ENCODE data around the gene NTN3. TPM values are rescaled to one million over a fixed set of nuclear protein-coding genes. Genes with fewer than 3 reads are reported as not detected.
A peak's percentile ranks its signal among the peaks of the same experiment; 100 is the strongest.

The NTN3 gene
- total and polyA plus RNA-seq, 2 experiments from 2014 or later: 1.6 to 20.5 TPM

DNA sequence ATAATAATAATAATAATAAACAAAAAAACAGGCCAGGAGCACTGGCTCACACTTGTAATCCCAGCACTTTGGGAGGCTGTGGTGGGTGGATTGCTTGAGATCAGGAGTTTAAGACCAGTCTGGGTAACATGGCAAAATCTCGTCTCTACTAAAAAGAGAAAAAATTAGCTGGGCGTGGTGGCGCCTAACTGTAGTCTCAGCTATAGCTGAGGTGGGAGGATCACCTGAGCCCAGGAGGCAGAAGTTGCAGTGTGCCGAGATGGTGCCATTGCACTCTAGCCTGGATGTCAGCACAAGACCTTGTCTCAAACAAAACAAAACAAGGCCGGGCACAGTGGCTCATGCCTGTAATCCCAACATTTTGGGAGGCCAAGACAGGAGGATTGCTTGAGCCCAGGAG lies 23.9 kb downstream of the NTN3 start:
- H3K27ac ChIP-seq: no peak overlapping the region
- TF ChIP-seq, protein P1, sequence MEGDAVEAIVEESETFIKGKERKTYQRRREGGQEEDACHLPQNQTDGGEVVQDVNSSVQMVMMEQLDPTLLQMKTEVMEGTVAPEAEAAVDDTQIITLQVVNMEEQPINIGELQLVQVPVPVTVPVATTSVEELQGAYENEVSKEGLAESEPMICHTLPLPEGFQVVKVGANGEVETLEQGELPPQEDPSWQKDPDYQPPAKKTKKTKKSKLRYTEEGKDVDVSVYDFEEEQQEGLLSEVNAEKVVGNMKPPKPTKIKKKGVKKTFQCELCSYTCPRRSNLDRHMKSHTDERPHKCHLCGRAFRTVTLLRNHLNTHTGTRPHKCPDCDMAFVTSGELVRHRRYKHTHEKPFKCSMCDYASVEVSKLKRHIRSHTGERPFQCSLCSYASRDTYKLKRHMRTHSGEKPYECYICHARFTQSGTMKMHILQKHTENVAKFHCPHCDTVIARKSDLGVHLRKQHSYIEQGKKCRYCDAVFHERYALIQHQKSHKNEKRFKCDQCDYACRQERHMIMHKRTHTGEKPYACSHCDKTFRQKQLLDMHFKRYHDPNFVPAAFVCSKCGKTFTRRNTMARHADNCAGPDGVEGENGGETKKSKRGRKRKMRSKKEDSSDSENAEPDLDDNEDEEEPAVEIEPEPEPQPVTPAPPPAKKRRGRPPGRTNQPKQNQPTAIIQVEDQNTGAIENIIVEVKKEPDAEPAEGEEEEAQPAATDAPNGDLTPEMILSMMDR (IDR thresholded peaks at IDR 0.05; ENCODE audit: low read depth, low read length): no peak
- no peaks in the 10 kb centered on the region for H3K9me3 ChIP-seq (ENCODE audit: low read depth)
- DNase-seq (ENCODE audit: low read depth in 1 of 2, low spot score in 1 of 2): no peak
- no peaks in the 10 kb centered on the region for H3K27me3 ChIP-seq
- no peak overlapping the region for H3K4me3 ChIP-seq
- H3K36me3 ChIP-seq: peaks cover 6% of the 10 kb centered on the region
- no peaks in the 10 kb centered on the region for H3K4me1 ChIP-seq (ENCODE audit: low read depth)

DNA sequence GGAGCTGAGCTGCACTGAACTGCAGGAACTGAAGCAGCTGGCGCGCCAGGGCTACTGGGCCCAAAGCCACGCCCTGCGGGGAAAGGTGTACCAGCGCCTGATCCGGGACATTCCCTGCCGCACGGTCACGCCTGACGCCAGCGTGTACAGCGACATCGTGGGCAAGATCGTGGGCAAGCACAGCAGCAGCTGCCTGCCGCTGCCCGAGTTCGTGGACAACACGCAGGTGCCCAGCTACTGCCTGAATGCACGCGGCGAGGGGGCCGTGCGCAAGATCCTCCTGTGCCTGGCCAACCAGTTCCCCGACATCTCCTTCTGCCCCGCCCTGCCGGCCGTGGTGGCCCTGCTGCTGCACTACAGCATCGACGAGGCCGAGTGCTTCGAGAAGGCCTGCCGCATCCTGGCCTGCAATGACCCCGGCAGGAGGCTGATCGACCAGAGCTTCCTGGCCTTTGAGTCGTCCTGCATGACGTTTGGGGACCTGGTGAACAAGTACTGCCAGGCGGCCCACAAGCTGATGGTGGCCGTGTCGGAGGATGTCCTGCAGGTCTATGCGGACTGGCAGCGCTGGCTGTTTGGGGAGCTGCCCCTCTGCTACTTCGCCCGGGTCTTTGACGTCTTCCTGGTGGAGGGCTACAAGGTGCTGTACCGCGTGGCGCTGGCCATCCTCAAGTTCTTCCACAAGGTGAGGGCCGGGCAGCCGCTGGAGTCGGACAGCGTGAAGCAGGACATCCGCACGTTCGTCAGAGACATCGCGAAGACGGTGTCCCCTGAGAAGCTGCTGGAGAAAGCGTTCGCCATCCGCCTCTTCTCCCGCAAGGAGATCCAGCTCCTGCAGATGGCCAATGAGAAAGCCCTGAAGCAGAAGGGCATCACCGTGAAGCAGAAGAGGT lies 25.4 kb downstream of the NTN3 start:
- Histone ChIP-seq H3K27ac (no peak overlapping the region), H3K36me3 (peaks cover 6% of the 10 kb centered on the region), H3K27me3 (no peaks in the 10 kb centered on the region), H3K4me3 (no peak overlapping the region), H3K9me3 (ENCODE audit: low read depth) (no peaks in the 10 kb centered on the region), H3K4me1 (ENCODE audit: low read depth) (no peaks in the 10 kb centered on the region)
- TF ChIP-seq, protein P1 (IDR thresholded peaks at IDR 0.05; ENCODE audit: low read depth, low read length): no peak
- no peak for DNase-seq (ENCODE audit: low read depth in 1 of 2, low spot score in 1 of 2)

DNA sequence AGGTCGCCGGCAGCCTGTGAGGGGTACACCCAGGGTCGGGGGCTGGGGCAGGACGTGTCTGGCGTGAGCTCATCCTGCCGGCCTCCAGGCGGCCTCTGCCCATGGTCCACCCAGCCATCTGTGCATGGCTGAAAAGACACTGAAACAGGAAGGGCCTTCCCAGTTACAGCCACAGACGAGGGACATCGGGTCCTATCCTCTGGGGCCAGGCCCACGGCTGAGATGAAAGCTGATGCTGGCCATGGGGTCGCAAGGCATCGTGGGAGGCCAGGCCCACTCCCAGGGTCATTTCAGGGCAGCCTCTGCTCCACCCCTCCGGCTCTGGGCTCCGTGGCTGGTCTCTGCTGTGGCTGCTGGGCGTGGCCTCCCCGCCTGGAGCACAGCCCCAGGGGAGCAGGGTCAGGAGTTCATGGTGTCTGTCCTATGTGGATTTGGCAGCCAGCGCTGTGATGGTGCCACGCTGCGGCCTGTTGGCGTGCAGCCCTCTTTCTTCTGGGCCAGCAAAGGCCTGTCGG lies 26.1 kb downstream of the NTN3 start:
- H3K4me3 ChIP-seq: no peak overlapping the region
- peaks cover 6% of the 10 kb centered on the region for H3K36me3 ChIP-seq
- no peak overlapping the region for H3K27ac ChIP-seq
- TF ChIP-seq, protein P1 (IDR thresholded peaks at IDR 0.05; ENCODE audit: low read depth, low read length): no peak
- H3K4me1 ChIP-seq (ENCODE audit: low read depth): peaks cover 4% of the 10 kb centered on the region
- DNase-seq (ENCODE audit: low read depth in 1 of 2, low spot score in 1 of 2): peak in 1 of 2 donors; percentile 64
- no peaks in the 10 kb centered on the region for H3K9me3 ChIP-seq (ENCODE audit: low read depth)
- H3K27me3 ChIP-seq: no peaks in the 10 kb centered on the region

DNA sequence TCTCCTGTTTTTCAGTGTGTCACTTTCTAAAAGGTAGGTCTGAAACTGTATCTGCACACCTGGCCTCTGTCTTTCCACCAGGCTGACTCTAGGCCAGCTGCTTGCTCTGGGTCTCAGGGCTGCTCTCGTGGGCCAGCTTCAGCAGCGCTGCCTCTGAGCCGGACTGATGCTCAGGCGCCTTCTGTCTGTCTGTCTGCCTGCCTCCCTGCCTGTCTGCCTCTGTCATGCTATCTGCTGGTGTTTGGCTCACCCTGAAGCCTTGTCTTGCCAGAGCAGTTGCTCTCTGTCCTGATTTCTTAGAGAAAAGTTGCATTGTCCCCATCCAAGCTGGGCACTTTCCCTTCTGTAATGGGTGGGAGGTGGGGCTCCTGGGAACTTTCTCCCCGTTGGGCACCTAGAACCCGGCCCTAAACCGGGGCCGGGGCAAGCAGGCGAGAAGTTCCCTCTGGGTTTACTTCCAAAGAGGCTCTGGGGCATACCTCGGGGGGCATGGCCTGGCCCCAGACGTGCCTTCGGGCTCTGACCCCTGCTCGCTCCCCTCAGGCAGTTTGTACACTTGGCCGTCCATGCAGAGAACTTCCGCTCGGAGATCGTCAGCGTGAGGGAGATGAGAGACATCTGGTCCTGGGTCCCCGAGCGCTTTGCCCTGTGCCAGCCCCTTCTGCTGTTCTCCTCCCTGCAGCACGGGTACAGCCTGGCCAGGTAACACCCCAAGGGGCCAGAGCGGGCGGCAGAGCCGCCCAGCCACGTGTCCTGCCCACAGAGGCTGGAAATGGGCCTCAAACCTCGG lies 26.8 kb downstream of the NTN3 start:
- TF ChIP-seq, protein P1 (IDR thresholded peaks at IDR 0.05; ENCODE audit: low read depth, low read length): no peak
- Histone ChIP-seq H3K9me3 (ENCODE audit: low read depth) (no peaks in the 10 kb centered on the region), H3K4me3 (no peak overlapping the region), H3K27ac (no peak overlapping the region), H3K36me3 (peaks cover 6% of the 10 kb centered on the region), H3K27me3 (no peaks in the 10 kb centered on the region), H3K4me1 (ENCODE audit: low read depth) (peaks cover 6% of the 10 kb centered on the region)
- no peak for DNase-seq (ENCODE audit: low read depth in 1 of 2, low spot score in 1 of 2)

DNA sequence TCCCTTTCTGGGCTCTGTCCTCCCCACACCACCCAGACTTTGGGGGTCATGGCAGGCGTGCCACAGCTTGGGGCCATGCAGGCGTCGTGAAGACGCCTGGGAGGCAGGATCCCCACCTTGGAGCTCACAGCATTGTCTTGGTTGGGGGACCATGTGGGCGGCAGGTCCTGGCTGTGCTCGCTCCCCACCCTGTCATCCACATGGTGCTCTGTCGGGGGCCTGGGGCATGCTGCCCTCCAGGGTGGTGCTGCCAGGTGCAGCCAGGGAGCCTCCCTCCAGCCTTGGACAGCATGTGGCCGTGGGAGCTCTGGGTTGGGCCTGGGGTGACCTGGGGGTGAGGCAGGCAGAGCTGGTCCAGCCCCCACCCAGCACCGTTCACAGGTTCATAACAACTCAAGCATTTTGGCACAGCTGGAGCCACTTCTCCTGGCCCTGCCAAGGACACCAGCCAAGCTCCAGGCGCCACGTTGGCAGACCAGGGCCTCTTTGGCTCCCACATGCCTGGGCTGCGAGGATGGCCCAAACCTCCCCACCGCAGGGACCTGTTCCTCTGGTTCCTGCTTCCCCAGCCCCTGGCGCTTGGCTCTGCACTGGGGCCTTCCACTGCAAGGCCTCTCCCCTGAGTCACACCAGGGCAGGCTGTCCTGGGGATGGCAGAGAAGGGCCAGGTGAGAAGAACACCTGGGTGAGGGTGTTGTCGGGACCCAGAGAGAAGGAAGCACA lies 27.6 kb downstream of the NTN3 start:
- Histone ChIP-seq H3K4me3 (no peak overlapping the region), H3K27ac (no peak overlapping the region), H3K4me1 (ENCODE audit: low read depth) (peaks cover 9% of the 10 kb centered on the region), H3K36me3 (peaks cover 6% of the 10 kb centered on the region), H3K9me3 (ENCODE audit: low read depth) (no peaks in the 10 kb centered on the region), H3K27me3 (no peaks in the 10 kb centered on the region)
- TF ChIP-seq, protein P1 (IDR thresholded peaks at IDR 0.05; ENCODE audit: low read depth, low read length): no peak
- DNase-seq (ENCODE audit: low read depth in 1 of 2, low spot score in 1 of 2): no peak
